GM12892 (cell line): ENCODE results near the gene SEL1L3.

Experiments
- DNase-seq: peaks from one replicate; pipeline ENCODE4 v3.0.0; 2011; ENCODE audit not compliant: insufficient read length
- FAIRE-seq: peaks from 2 replicates; lab custom pipeline; 2011; peaks lifted over from hg19 to GRCh38; lab: Jason Lieb, UNC
- POLR2A ChIP-seq: IDR thresholded peaks from 2 replicates; pipeline ENCODE4 v1.6.1; 2011; ENCODE audit warnings: low read depth, low read length, control low read depth
- POLR2AphosphoS5 ChIP-seq: IDR thresholded peaks from 2 replicates; pipeline ENCODE4 v1.6.1; 2011; ENCODE audit warnings: low read depth, low read length, control low read depth
- TAF1 ChIP-seq: IDR thresholded peaks from 2 replicates; pipeline ENCODE4 v1.6.1; 2011; ENCODE audit warnings: low read depth, mild to moderate bottlenecking, control low read depth, low read length, borderline replicate concordance

Gene SEL1L3

DNA sequence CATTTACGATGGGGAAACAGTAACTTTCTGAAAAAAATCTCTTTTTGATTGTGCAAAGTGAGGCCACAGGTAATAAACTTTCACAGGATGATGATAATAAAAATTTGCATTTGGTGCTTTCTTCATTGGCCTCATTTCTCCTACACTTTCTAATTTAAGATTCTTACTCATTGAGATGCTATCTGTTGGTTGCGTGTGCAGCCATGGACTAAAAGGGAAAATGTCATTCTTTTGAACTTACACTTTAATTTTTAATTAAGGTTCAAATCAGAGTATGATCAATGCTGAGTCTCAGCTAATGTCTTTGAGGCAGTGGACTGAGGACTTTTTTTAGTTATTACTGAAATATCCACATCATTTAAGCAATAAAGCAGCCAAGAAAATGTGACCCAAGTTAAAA, 87.6 kb downstream of the SEL1L3 start:
- TF ChIP-seq TAF1, result no peak
- no peak for TF ChIP-seq POLR2A
- no peak for TF ChIP-seq POLR2AphosphoS5
- no peak for DNase-seq
- no peak for FAIRE-seq

DNA sequence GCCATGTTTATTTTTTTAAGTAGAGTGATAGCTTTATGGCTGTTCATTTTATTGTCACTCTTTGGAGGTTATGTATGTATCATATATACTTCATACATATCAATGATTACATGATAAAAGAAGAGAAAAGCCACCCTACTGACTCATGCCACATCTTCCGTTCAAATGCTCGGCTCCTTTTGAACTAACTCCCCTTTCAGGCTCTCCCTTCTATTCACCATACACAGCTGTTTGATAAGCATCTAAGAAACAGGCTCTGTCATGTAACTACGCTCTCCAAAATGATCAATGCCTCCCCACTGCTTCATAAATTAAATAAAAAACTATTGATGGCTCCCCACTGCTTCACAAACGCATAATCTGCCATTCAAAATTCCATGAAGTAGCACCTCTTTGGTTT, 89.4 kb downstream of the SEL1L3 start:
- DNase-seq (no peak), FAIRE-seq (no peak)
- TF ChIP-seq POLR2A (no peak), POLR2AphosphoS5 (no peak)

DNA sequence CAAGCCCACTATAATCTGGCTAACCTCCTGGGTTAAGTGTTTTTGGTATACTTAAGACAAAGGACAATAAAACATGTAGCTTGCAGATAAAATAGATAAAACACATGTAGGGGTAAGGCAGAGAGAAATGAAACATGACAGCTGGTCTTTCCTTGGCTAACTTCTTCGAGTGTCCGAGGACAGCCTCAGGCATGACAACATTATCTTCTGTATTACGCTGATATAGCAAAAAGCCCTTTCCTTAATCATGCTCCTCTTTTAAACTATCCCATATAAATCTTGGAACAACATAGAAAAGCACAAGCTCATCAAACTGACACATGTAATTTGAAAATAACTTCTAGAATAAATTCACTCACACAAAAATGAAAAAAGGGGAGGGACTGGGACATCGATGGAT, 91.1 kb downstream of the SEL1L3 start:
- no peak for TF ChIP-seq TAF1
- no peak for TF ChIP-seq POLR2A
- TF ChIP-seq POLR2AphosphoS5, result no peak
- FAIRE-seq, result no peak

DNA sequence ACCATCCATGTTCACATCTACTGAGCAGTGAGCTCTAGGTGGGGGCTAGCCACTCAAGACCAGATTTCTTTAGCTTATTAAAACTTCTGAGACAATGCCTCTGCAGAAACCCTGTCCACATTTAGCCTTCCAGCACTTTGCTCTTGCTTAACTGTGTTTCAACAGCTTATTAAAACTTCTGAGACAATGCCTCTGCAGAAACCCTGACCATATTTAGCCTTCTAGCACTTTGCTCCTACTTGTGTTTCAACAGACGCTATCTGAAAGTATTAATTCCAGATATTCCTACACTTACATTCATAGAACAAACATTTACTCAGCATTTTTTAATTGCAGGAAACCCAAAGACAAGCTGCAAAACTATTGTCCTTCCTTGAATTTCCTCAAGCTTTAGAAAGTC, 91.9 kb downstream of the SEL1L3 start:
- DNase-seq, result no peak
- no peak for FAIRE-seq
- TF ChIP-seq POLR2A (no peak), TAF1 (no peak), POLR2AphosphoS5 (no peak)

More for the DNA sequence above, 91.1 kb downstream of the SEL1L3 start:
- no peak for DNase-seq

DNA sequence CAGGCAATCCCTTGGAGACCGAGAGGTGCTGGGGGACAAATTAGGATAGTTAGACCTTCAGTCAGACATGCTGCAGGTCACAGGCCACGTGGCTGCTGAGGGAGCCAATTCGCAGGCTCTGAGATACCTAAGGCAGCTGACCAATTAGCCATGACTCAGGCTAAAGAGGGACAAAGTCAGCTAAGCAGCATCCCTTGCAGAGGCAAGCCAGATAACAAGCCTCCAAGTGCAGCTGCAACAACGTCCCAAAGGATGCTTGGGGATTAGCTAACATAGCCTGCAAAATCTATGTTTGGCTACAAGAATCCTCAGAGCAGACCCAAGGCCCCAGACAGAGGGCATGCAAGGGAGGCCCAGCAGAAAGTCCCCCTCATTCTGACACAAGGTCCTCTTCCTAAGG, 93.5 kb downstream of the SEL1L3 start:
- no peak for TF ChIP-seq TAF1
- TF ChIP-seq POLR2A, result no peak
- no peak for TF ChIP-seq POLR2AphosphoS5
- no peak for FAIRE-seq
- DNase-seq, result no peak

DNA sequence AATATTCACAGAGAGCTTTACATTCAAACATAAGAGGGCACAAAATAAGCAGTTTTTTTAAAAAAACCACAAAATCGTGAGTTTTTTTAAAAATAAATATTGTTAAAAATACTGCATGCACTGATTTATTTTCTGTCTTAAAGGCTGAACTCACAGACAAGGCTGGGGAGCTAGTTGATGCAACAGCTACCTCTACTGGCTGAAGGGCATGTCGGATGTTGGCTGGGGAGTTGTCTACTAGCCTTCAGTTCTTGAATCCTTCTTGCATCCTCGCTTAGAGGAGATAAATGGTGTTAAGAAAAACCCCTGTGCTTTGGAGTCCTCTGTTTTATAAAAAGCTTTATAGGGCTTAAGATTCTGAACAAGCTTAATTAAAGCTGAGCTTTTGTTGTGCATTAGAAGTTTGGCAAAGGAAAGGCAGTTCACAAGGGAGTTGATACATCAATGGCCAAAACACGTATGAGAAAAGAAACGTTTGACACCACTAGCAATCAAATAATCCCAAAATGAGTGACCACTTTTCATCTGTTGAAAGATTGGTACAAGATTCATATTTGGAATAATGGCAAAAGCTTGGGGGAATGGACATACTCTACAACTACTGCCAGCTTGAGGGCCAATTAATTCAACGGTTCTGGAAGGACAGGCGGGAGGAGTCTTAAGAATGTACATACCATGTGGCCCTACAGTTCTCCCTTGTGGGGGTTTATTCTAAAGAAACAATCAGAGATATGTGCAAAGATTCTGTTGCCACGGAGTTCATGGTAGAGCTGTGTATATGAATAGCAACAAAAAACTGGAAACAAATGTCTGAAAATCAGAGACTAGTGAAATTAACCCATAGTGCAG, 94.7 kb downstream of the SEL1L3 start:
- FAIRE-seq, result no peak
- DNase-seq, result no peak
- TF ChIP-seq POLR2AphosphoS5 (no peak), POLR2A (no peak), TAF1 (no peak)

DNA sequence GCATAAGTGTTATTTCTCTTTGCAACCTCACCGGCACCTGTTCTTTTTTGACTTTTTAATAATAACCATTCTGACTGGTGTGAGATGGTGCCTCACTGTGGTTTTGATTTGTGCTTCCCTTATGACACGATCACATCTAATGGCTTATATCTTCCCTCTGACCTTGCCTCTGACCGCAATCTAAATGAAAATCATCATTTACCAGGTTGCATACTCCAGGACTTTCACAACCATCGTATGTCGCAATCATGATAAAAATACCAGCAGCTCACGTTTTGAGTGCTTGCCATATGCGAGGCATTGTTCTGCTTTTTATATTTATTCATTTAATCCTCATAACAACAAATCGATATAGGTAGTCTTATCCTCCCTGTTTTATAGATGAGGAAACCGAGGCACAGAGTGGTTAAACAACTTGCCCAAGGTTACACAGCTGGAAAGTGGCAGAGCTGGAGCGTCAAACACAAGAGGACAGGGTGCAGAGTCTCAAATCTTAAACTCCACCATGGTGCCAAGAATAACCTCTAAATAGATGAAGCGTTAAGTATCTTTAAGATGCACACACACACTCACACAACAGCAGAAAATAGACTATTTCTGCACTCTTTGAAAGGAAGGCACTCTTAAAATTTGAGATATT, 102.2 kb downstream of the SEL1L3 start:
- FAIRE-seq, result no peak
- TF ChIP-seq TAF1 (no peak), POLR2AphosphoS5 (no peak), POLR2A (no peak)

DNA sequence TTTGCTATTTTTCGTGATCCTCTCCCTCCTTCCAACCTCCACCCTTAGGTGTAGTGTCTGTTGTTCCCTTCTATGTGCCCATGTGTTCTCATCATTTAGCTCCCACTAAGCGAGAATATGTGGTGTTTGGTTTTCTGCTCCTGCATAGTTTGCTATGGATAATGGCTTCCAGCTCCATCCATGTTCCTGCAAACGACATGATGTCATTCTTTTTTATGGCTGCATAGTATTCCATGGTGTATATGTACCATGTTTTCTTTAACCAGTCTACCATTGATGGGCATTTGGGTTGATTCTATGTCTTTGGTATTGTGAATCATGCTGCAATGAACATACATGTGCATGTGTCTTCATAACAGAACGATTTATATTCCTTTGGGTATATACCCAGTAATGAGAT, 102.7 kb downstream of the SEL1L3 start:
- TF ChIP-seq POLR2A (no peak), TAF1 (no peak), POLR2AphosphoS5 (no peak)
- no peak for DNase-seq
- FAIRE-seq, result no peak

More for the DNA sequence above, 102.2 kb downstream of the SEL1L3 start:
- DNase-seq, result no peak

DNA sequence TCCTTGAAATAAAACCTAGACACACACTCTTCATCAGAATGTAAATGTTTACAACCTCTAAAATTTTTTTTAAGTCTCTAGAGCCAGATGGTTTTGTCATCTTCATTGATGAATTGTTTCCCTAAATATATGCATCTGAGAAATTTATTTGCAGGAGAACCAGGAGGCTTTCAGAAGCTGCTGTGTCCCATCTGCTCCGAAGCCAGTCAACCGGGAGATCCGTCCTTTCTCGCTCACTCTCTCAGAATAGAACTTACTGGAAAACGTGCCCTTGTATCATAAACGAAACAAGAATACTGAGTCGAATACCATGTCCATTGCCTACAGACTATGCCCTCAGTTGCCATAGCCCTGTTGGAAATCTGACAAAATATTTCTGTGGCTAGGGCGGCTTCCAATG, 103.7 kb downstream of the SEL1L3 start:
- TF ChIP-seq TAF1 (no peak), POLR2AphosphoS5 (no peak), POLR2A (no peak)
- DNase-seq (no peak), FAIRE-seq (no peak)

DNA sequence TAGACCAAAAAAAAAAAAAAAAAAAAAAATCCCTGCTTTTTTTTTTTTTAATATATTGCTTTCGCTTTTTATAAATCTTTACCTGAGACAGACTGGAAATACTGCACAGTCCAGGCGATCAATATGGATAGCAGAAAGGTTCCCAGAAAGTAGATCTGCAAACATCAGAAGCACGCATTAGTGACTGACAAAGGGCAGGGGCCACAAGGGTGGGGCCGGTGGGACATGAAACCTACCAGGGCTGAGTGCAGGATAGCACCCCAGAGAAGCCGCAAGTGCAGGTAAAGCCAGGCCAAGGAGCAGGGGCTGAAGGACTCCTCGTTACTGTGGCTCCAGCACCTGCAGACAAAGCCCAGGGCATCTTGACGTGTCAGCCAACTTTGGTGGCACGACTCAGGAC, 105.3 kb downstream of the SEL1L3 start:
- DNase-seq (no peak), FAIRE-seq (no peak)
- TF ChIP-seq POLR2A, result no peak
- TF ChIP-seq TAF1, result no peak
- TF ChIP-seq POLR2AphosphoS5, result no peak

DNA sequence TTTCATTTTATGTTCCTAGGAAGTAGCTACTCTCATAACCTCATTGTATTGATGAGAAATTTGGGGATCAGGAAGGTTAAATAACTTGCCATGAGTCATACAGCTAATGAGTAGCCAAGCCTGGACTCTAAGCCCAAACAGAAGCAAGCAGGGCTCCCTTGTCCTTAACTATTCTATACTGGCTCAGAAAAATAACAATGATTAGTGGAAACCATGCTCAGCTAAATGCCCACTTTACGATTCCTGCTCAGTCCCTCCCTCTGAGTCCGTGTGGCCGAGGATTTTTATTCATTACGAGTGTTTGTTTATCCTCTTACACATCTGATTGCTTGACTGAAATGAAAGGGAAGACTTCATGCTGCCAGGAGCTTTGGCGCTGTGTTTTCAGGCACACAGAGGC, 106.3 kb downstream of the SEL1L3 start:
- TF ChIP-seq TAF1 (no peak), POLR2A (no peak), POLR2AphosphoS5 (no peak)
- FAIRE-seq (no peak), DNase-seq (no peak)

DNA sequence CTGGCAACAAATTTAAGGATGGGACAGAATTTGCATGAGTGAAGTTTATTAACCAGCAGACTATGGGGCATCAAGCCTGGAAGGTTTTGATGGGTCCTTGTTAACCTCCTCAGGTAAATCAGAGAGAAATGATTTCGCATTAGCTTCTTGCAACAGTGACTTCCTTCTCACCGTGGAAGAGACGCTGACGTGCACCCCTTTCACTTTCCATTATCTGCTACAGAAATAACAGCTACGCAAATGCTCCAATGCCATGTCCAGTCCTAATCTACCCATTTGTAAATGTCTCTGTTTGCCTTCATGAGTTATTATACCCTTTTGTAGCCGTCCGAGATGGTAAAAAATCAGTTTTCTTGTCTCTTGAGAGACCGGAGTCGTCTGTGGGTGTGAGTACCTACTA, 106.9 kb downstream of the SEL1L3 start:
- TF ChIP-seq POLR2AphosphoS5 (no peak), POLR2A (no peak)
- no peak for FAIRE-seq
- DNase-seq, result no peak
